A549 (cell line): ENCODE data around the gene RPS21. TPM values are rescaled to one million over a fixed set of nuclear protein-coding genes. Genes with fewer than 3 reads are reported as not detected.

Experiments used
- ATAC-seq, 2 experiments: fragments of 200-7000 bp in 1 of 2; fragments of >200 bp in 1 of 2; cut with Nextera tagmentation in 1 of 2; cut with Tn5 transposase in 1 of 2; 3 replicates each; pipeline versions ENCODE4 v1.8.0 to v1.9.1; 2018 to 2020; ENCODE audit warnings: mild to moderate bottlenecking in 1 of 2, moderate library complexity in 1 of 2
- CTCF ChIA-PET: fragments of 300-600 bp; sonication (Branson Sonifier 250); formaldehyde crosslinking; extraction: SDS; loops from one replicate; lab custom pipeline; 2021; ENCODE audit warnings: antibody characterized with exemption, inconsistent platforms; lab: Yijun Ruan, JAX
- POLR2A ChIA-PET: fragments of 350-600 bp; formaldehyde crosslinking; extraction: SDS; loops from one replicate; lab custom pipeline; 2021; ENCODE audit warnings: antibody characterized with exemption, inconsistent platforms; lab: Yijun Ruan, JAX
- DNase-seq, 2 experiments: peaks; one replicate each; pipeline versions ENCODE4 v3.0.0 to v3.0.0-alpha.2; 2011 to 2016; ENCODE audit warnings: low read depth in 1 of 2, low spot score in 1 of 2
- FAIRE-seq: peaks from 2 replicates; lab custom pipeline; 2011; peaks lifted over from hg19 to GRCh38; lab: Jason Lieb, UNC
- H3K27ac ChIP-seq, 2 experiments: fragments of >200 bp; sonication (Bioruptor Twin); formaldehyde crosslinking; 3 replicates each; pipeline ENCODE4 v1.5.1; 2016 to 2017
- H3K4me1 ChIP-seq: fragments of >200 bp; sonication (Bioruptor Twin); formaldehyde crosslinking; 3 replicates; pipeline ENCODE4 v1.6.1; 2016
- H3K4me2 ChIP-seq: fragments of >200 bp; sonication (Bioruptor Twin); formaldehyde crosslinking; 3 replicates; pipeline ENCODE4 v1.6.1; 2016
- H3K4me3 ChIP-seq: fragments of >200 bp; sonication (Bioruptor Twin); formaldehyde crosslinking; 3 replicates; pipeline ENCODE4 v1.5.1; 2016
- H3K9me3 ChIP-seq: fragments of >200 bp; sonication (Bioruptor Twin); formaldehyde crosslinking; 3 replicates; pipeline ENCODE4 v1.6.1; 2016
- ATOH8 ChIP-seq: fragments of 250-450 bp; sonication (Bioruptor Pico); IDR thresholded peaks from 2 replicates; pipeline ENCODE4 v1.5.0; 2020; ENCODE audit warnings: low read depth, mild to moderate bottlenecking, moderate library complexity
- BCL3 ChIP-seq: fragments of >200 bp; sonication (Bioruptor Twin); formaldehyde crosslinking; IDR thresholded peaks from 3 replicates; pipeline ENCODE4 v1.6.1; 2016
- BHLHE40 ChIP-seq: IDR thresholded peaks from 2 replicates; pipeline ENCODE4 v1.6.1; 2012; ENCODE audit warnings: low read depth, low read length, inconsistent platforms
- CEBPB ChIP-seq, 2 experiments: fragments of >200 bp in 1 of 2; sonication (Bioruptor Twin) in 1 of 2; formaldehyde crosslinking in 1 of 2; IDR thresholded peaks; 2 replicates each; pipeline ENCODE4 v1.6.1; 2012 to 2016
- E2F6 ChIP-seq: IDR thresholded peaks from 2 replicates; pipeline ENCODE4 v1.6.1; 2012; ENCODE audit warnings: low read depth, borderline replicate concordance
- EHF ChIP-seq: fragments of 250-450 bp; sonication (Bioruptor Pico); IDR thresholded peaks from 2 replicates; pipeline ENCODE4 v1.5.0; 2020; ENCODE audit warnings: mild to moderate bottlenecking
- EHMT2 ChIP-seq: fragments of 200-600 bp; sonication (generic); IDR thresholded peaks from 2 replicates; pipeline ENCODE4 v1.6.1; 2016; ENCODE audit warnings: antibody characterized with exemption, low read depth, mild to moderate bottlenecking, moderate library complexity
- EP300 ChIP-seq, 2 experiments: fragments of >200 bp; sonication (Bioruptor Twin); formaldehyde crosslinking; IDR thresholded peaks; 2 replicates in 1 of 2; 3 replicates in 1 of 2; pipeline ENCODE4 v1.6.1; 2016 to 2017
- FOSB ChIP-seq: fragments of 250-450 bp; sonication (Bioruptor Pico); IDR thresholded peaks from 2 replicates; pipeline ENCODE4 v1.5.0; 2020; ENCODE audit warnings: mild to moderate bottlenecking, moderate library complexity
- FOSL2 ChIP-seq, 2 experiments: fragments of 450-650 bp in 1 of 2; fragments of >200 bp in 1 of 2; sonication (Bioruptor Twin) in 1 of 2; formaldehyde crosslinking; IDR thresholded peaks; 2 replicates each; pipeline versions ENCODE4 v1.5.0 to v1.6.1; 2016 to 2020; ENCODE audit warnings: mild to moderate bottlenecking in 1 of 2, moderate library complexity in 1 of 2
- FOXS1 ChIP-seq: fragments of 250-450 bp; sonication (Bioruptor Pico); IDR thresholded peaks from 2 replicates; pipeline ENCODE4 v1.5.0; 2020; ENCODE audit warnings: mild to moderate bottlenecking, moderate library complexity
- GATA3 ChIP-seq: IDR thresholded peaks from 2 replicates; pipeline ENCODE4 v1.6.1; 2012; ENCODE audit warnings: borderline replicate concordance
- HES2 ChIP-seq: fragments of >200 bp; sonication (Bioruptor Twin); formaldehyde crosslinking; IDR thresholded peaks from 2 replicates; pipeline ENCODE4 v1.6.1; 2016
- HEYL ChIP-seq: fragments of 250-450 bp; sonication (Bioruptor Pico); IDR thresholded peaks from 2 replicates; pipeline ENCODE4 v1.8.0; 2021; ENCODE audit warnings: mild to moderate bottlenecking, moderate library complexity
- HOXB13 ChIP-seq: fragments of 250-450 bp; sonication (Bioruptor Pico); IDR thresholded peaks from 2 replicates; pipeline ENCODE4 v1.5.0; 2020; ENCODE audit warnings: low read depth, mild to moderate bottlenecking, moderate library complexity
- JUN ChIP-seq, 2 experiments: fragments of >200 bp; sonication (Bioruptor Twin); formaldehyde crosslinking; IDR thresholded peaks; 2 replicates in 1 of 2; 3 replicates in 1 of 2; pipeline ENCODE4 v1.6.1; 2016 to 2017
- KDM5A ChIP-seq: fragments of 200-600 bp; sonication (generic); IDR thresholded peaks from 2 replicates; pipeline ENCODE4 v1.6.1; 2016; ENCODE audit warnings: antibody characterized with exemption, mild to moderate bottlenecking
- MAX ChIP-seq: IDR thresholded peaks from 2 replicates; pipeline ENCODE4 v1.6.1; 2012
- NFE2L2 ChIP-seq: fragments of 150-350 bp; conservative IDR thresholded peaks from 2 replicates; pipeline ENCODE4 v1.6.1; 2014; ENCODE audit warnings: low read length
- NPAS2 ChIP-seq: fragments of 250-450 bp; sonication (Bioruptor Pico); IDR thresholded peaks from 2 replicates; pipeline ENCODE4 v1.8.0; 2022; ENCODE audit warnings: mild to moderate bottlenecking, moderate library complexity, borderline replicate concordance
- PBX3 ChIP-seq: IDR thresholded peaks from 2 replicates; pipeline ENCODE4 v1.6.1; 2012
- PHF8 ChIP-seq: fragments of 200-600 bp; sonication (generic); IDR thresholded peaks from 2 replicates; pipeline ENCODE4 v1.6.1; 2016; ENCODE audit warnings: low read depth, mild to moderate bottlenecking, antibody characterized with exemption, moderate library complexity, borderline replicate concordance
- POLR2AphosphoS2 ChIP-seq: conservative IDR thresholded peaks from 2 replicates; pipeline ENCODE4 v1.6.1; 2012; ENCODE audit warnings: low read length, improper control_type of control experiment, inconsistent platforms
- RAD21 ChIP-seq, 2 experiments: fragments of >200 bp in 1 of 2; sonication (Bioruptor Twin) in 1 of 2; formaldehyde crosslinking in 1 of 2; IDR thresholded peaks in 1 of 2; conservative IDR thresholded peaks in 1 of 2; 2 replicates in 1 of 2; 3 replicates in 1 of 2; pipeline ENCODE4 v1.6.1; 2012 to 2018; ENCODE audit warnings: inconsistent platforms in 1 of 2
- SREBF2 ChIP-seq: fragments of 450-650 bp; IDR thresholded peaks from 2 replicates; pipeline ENCODE4 v1.6.1; 2014; ENCODE audit warnings: mild to moderate bottlenecking, moderate library complexity
- TP53 ChIP-seq: fragments of 250-450 bp; sonication (Bioruptor Pico); IDR thresholded peaks from 2 replicates; pipeline ENCODE4 v1.5.0; 2021; ENCODE audit warnings: mild to moderate bottlenecking, moderate library complexity
- USF2 ChIP-seq: fragments of 450-650 bp; IDR thresholded peaks from 2 replicates; pipeline ENCODE4 v1.6.1; 2014; ENCODE audit warnings: antibody characterized with exemption
- ZNF302 ChIP-seq: fragments of 250-450 bp; sonication (Bioruptor Pico); IDR thresholded peaks from 2 replicates; pipeline ENCODE4 v1.9.0; 2021; ENCODE audit warnings: inconsistent platforms, mild to moderate bottlenecking, moderate library complexity
- ZSCAN20 ChIP-seq: fragments of 250-450 bp; sonication (Bioruptor Pico); IDR thresholded peaks from 2 replicates; pipeline ENCODE4 v1.8.0; 2022; ENCODE audit warnings: mild to moderate bottlenecking, moderate library complexity
- WGBS: methylation state at CpG from one replicate; pipeline ENCODE4 v1.1.6; 2017; ENCODE audit errors: missing lambda C conversion rate; 5-methylcytosine and 5-hydroxymethylcytosine counted together
- polyA plus RNA-seq, 4 experiments: library from polyadenylated mRNA; depleted of rRNA in 3 of 4; stranded (reverse); fragments of >200 nt; fragmentation: RNase III in 1 of 4; extraction: RNeasy Plus Mini Kit Qiagen cat#74134 plus additional on column Dnase treatment in 1 of 4; gene quantifications; 2 replicates in 3 of 4; 3 replicates in 1 of 4; pipeline ENCODE4 v1.2.3, GENCODE V29; 2011 to 2017

The RPS21 gene
- polyA plus RNA-seq, 2 of the 4 experiments (the other 2 are of a cell fraction) = 2,862 to 4,026 TPM

- Histone ChIP-seq H3K4me1 (peaks cover 28% of the 10 kb centered on the region), H3K4me2 (peak overlapping the region; percentile 81), H3K9me3 (no peaks in the 10 kb centered on the region), H3K27ac (peak overlapping the region; percentile 88 to 97), H3K4me3 (peak overlapping the region; percentile 94)
- no peak for DNase-seq
- no peak for FAIRE-seq
- POLR2A ChIA-PET = interaction anchor here (0.6 to 1.8 kb wide), 16 partner anchors 8 to 317 kb away, joined by 3 to 18 read pairs (median 4); no protein-coding TSS in a partner anchor
- 1% methylated on average over 44 of the region's 47 CpGs for WGBS
- no peak for TF ChIP-seq USF2
- no peak for TF ChIP-seq KDM5A
- TF ChIP-seq FOSB (CRISPR knock-in tag) = no peak
- no peak for TF ChIP-seq TP53
- TF ChIP-seq SREBF2 = no peak
- no peak for TF ChIP-seq NPAS2
- TF ChIP-seq CEBPB (IDR thresholded peaks at IDR 0.05) = no peak
- peak in 1 of 2 experiments; percentile 71; a peak in 3 of 5 replicates for TF ChIP-seq JUN (IDR thresholded peaks at IDR 0.05)
- no peak for TF ChIP-seq EHF (CRISPR knock-in tag)
- TF ChIP-seq RAD21 (conservative IDR thresholded peaks at IDR 0.05 in 1 of 2, IDR thresholded peaks at IDR 0.05 in 1 of 2) = no peak
- TF ChIP-seq BHLHE40 = no peak
- no peak for TF ChIP-seq ZSCAN20 (CRISPR knock-in tag)
- TF ChIP-seq HOXB13 = no peak
- no peak for TF ChIP-seq ZNF302 (CRISPR knock-in tag)
- TF ChIP-seq HES2 = no peak
- TF ChIP-seq PBX3 = 0 out of 2 replicates have a peak, but pooled peaks have one; percentile 9
- TF ChIP-seq BCL3 = peak; percentile 5; the same call in 2 of the 3 replicates
- TF ChIP-seq POLR2AphosphoS2 = no peak
- no peak for TF ChIP-seq EHMT2
- TF ChIP-seq PHF8 = no peak
- CTCF ChIA-PET = interaction anchor here (0.7 to 6.0 kb wide), 8 partner anchors 12 to 165 kb away, joined by 3 to 38 read pairs (median 3); partner anchors contain the start of gene ADRM1
- ATAC-seq = peak in 1 of 2 experiments; percentile 12; a peak in 3 of 6 replicates
Observed at GRCh38 chr20:62387219-62387913, 463 bp downstream of the RPS21 start.

- DNase-seq (no peak), FAIRE-seq (no peak), ATAC-seq (no peak)
- Histone ChIP-seq H3K4me3 (peak overlapping the region; percentile 94), H3K9me3 (no peaks in the 10 kb centered on the region), H3K4me2 (peak overlapping the region; percentile 81), H3K4me1 (peaks cover 23% of the 10 kb centered on the region), H3K27ac (peak overlapping the region; percentile 88 to 97)
- TF ChIP-seq USF2 (no peak), HEYL (no peak), ATOH8 (CRISPR knock-in tag) (no peak), FOSL2 (IDR thresholded peaks at IDR 0.05) (no peak), FOSL2 (CRISPR knock-in tag; IDR thresholded peaks at IDR 0.05) (no peak), ZSCAN20 (CRISPR knock-in tag) (no peak), FOXS1 (CRISPR knock-in tag) (no peak), GATA3 (no peak), E2F6 (no peak), EP300 (IDR thresholded peaks at IDR 0.05) (no peak), NFE2L2 (no peak), HOXB13 (no peak), MAX (no peak)
- 47% methylated on average over 15 of the region's 20 CpGs for WGBS
- POLR2A ChIA-PET = interaction anchor here (1.8 kb wide), 1 partner anchor 9 kb away, joined by 4 read pairs; no protein-coding TSS in a partner anchor
- CTCF ChIA-PET = interaction anchor here (0.7 to 6.0 kb wide), 7 partner anchors 8 to 229 kb away, joined by 3 to 38 read pairs (median 4); no protein-coding TSS in a partner anchor
Observed at GRCh38 chr20:62387933-62388635, 1.2 kb downstream of the RPS21 start.
